HG03520 (cell line): Measurements from ENCODE around the gene SORL1.

Experiments used
- ATAC-seq: cut with Tn5 transposase; IDR thresholded peaks from one replicate; pipeline ENCODE4 v1.9.1; 2021; ENCODE audit warnings: mild to moderate bottlenecking, moderate library complexity; ENCODE audit not compliant: unreplicated experiment

SORL1 gene

GRCh38 chr11:121429556-121429955 lies 22.6 kb upstream of the SORL1 start:
- ATAC-seq, result no peak

DNA sequence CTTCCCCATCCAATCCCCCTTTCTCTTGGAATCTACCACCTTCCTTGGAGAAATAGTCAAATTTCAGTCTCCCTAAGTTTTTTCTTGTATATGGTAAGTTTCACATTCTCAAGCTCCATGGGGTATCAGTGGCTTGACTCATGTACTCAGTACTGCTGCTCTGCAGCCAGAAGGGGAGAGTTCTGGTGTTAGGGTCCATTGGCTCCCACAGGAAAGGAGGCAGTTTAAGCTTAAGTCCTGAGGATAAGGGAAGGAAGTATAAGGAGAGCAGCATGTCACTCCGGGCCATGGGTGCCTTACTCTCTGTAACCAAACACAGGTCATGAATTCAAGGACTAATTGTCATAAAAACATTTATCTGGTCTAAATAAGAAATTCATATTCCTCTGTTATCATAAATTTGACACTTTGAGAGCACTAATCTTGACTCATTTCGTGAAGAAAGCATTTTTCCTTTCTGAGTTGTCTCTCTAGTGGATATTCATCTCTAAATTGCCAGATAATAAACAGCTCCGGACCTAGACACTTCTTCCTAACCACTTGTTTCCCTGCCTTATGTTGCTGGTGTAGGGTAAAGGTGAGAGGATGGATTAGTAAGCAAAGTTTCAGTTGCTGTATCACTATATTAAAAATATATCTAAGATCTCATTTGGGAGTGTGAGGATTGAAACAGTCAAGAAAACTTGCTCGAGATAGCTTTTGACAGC lies 20.1 kb upstream of the SORL1 start:
- ATAC-seq, result no peak

DNA sequence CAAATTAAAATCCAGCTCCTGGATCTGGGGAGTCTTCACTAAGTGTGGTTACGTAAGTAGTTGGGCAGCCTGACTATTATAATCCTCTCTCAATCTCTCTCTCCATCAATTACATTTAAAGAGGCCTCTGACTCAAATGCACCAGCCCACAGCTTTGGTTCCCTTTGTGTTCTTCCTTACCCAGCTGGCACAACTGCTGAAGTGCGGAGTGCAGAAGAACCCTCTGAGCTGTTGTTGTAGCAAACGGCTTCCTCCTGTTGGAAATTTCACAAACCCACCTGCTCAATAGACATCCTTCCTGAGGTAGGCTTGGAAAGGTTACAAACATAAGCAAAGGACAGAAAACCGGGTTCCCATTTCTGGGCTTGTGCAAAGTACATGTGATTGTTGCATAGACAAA lies 17.0 kb upstream of the SORL1 start:
- no peak for ATAC-seq

GRCh38 chr11:121435551-121436511 lies 16.3 kb upstream of the SORL1 start:
- ATAC-seq, result no peak

- no peak for ATAC-seq
These were observed 15.0 kb upstream of the SORL1 start for GRCh38 chr11:121437018-121437685.

DNA sequence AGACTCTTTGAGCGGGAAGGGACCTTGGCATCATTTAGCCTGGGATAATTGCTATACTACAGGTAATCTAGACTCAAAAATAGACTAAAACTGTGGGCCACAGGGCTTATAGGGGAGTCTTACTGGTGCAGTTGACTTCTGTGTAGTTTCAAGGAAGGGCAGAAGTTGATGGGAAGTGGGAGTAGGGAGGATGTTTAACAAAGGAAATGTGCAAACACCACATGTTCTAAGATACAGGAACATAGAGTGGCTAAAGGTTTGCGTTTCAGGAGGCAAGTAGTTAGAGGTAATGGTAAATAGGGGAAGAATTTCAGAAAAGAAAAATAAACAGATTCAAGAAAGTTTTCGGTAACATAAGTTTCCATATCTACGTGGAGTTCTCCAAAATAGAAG lies 14.4 kb upstream of the SORL1 start:
- no peak for ATAC-seq

GRCh38 chr11:121439337-121439736 lies 12.8 kb upstream of the SORL1 start:
- no peak for ATAC-seq

DNA sequence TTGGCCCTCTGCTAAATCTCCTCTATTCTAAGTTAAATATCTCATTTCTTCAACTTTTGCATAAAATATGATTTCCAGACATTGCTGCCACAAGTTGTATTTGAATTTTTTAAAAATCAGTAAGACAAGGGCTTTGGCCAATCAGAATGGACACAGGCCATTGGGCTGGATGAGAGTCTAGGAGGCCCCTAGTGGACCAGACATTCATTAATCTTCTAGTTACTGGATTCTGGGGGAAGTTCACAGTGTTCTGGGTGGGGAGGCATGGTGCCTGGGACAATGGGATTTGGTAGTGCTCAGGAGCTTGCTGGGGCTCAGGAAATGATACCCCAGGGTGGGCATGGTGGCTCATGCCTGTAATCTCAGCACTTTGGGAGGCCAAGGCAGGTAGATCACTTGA lies 12.4 kb upstream of the SORL1 start:
- ATAC-seq, result no peak

- ATAC-seq, result no peak
These were observed 10.6 kb upstream of the SORL1 start for GRCh38 chr11:121441521-121441920.

DNA sequence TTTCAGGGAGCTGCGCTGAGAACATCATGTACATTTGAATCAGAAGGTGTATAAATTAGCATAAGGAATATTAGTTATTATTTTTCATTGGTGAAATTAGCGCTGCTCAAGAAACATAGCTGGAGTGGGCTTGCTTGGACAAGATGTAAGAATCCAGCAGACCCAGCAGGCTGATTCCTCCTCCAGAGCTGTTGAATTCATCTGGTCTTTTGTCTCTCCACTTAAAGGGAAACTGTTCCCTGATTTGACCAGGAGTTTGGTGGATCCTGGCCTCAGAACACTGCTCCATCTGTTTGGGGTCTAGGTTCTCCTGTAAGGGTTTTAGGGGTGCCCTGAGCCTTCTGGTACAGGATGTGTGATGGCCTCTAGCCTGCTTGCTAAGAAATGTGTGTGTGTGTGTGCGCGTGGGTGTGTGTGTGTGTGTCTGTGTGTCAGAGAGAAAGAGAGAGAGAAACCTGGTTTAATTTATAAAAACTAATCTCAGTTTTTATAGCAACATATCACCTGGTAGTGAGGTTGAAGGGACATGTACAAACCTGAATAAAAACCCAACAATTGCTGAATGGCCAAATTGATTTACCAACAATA lies 8.3 kb upstream of the SORL1 start:
- no peak for ATAC-seq

GRCh38 chr11:121444526-121444925 lies 7.6 kb upstream of the SORL1 start:
- ATAC-seq, result no peak

DNA sequence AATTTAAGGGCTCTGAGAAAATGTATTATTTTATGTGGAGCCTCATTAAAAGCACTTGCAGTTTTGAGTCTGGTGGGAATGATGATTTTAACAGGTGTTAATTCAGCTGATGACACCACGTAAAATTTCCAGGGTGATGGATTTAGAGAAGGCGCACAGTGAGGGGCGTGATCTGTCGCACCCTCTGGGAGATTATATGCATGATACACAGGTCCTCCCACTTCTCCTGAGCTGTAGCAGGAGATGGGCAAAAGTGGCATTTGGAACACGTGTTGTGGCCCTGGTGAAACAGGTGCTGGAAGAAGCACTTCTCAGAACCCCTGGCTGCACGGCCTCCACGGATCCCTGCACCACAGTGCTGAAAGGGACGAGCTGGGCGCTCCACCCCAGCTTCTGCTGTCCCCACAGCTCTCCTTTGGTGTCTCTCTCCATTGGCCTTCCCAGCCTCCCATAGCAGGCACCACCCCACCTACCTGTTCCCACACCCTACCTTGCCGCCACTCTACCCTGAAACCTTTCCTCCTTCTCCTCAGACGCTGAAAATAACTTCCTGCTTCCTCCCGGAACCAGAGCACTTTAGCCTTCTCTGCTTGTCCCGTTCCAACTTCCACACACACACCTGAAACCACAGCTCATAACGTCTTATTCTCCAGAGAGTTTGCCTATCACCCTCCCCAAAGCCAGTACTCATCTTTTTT lies 6.9 kb upstream of the SORL1 start:
- no peak for ATAC-seq

- no peak for ATAC-seq
These were observed 5.4 kb upstream of the SORL1 start for GRCh38 chr11:121446752-121447156.

DNA sequence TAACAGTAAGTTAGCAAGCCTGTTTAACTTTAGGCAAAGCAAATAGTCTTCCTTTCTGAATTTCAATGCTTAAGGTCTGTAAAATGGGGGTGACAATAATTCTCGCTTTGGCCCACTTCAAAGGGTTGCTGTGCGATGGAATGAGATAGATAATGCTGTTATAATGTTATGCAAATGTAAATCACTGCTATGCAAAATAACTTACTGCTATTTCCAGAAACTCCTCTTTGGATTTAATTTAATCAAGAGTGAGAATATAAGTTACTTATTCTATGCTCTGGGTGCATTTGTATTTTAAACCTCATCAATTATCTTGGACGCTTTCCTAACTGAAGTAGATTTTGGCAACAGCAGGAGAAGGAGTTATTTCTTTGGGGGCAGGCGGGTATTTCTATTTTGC lies 4.1 kb upstream of the SORL1 start:
- no peak for ATAC-seq

DNA sequence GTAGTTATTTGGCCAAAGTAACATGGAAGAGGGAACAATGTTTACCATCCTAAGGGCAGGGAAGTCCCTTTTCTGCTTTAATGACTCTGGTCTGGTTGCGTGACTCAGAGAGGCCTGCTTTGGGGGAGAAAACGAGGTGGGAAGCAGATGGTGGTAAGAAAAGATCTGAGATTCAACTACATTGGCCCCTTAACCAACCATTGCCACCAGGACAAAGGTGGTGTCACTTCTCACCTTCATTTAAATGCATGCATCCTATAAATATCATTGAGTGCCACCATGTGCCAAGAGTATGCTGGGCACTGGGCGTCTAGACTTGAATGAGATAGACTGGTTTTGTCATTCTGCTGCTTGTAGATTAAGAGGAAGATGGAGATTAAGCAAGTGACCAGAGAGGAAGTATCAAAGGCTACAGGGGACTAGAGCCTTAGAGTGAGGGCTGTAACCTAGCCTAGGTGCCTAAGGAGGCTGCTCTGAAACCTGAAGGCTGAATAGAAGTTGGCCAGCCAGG lies 3.6 kb upstream of the SORL1 start:
- ATAC-seq, result no peak

DNA sequence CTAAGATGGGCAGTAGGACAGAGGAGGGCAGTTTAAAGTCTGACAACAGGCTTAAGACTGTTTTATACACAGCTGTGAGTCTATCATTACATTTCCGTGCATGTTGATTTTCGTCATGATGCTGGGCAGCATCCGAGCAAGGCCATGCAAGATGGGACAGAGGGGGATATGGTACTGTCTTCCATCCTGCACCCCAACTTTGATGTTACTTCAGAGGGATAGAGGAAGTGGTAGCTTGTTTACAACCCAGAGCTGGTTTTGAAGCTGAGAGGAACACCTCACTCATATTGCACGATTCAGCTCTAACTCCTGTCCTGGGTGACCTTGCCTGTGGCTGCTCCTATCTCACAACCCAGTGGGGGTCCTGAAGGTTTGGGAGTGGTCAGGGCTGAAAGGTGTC lies 3.0 kb upstream of the SORL1 start:
- no peak for ATAC-seq

GRCh38 chr11:121449626-121450025 lies 2.5 kb upstream of the SORL1 start:
- no peak for ATAC-seq

- no peak for ATAC-seq
These were observed 1.7 kb upstream of the SORL1 start for GRCh38 chr11:121450401-121450800.

DNA sequence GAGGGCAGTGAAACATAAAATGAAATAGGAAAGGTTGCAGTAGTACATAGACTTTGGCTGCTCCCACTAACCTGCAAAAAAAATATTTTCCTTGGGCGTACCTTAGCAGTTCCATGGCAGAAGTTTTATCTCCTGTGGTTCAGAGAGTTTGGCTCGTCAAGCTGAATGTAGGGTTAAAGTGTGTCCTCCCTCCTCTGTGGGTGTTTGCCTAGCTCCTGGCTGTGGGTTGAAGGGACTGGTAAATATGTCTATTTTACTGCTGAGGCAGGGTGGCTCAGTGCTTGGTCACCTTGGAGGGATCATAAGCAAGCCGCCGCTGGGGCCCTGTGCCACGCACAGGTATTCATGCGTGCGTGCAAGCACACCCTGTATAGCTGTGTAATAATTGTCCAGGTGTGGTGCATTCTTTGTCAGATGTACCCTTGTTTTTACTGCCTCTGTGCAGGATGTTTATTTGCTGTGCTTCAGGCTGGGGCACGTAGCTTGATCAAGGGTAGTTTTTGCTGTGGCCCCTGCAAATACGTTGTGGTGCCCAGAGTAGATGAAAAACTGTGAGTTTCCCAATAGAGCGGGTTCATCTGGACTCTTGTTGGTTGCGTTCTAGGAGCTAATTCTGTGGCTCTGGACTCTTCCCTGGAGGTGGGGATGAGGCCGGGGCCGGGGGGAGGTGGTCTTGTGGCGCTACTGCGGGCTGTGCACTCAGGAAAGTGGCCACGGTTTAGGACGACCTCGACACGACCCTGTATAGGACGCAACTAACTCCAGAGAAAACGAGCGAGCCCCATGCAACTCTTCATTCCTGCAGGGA lies 732 bp upstream of the SORL1 start:
- no peak for ATAC-seq
